GM18858 (cell line): Measurements from ENCODE around the gene CASKIN2.
"Not testable (repeated sequence)": the region's sequence is repeated elsewhere in the genome, so short reads cannot be mapped to it uniquely, and the experiment has no call there.

Experiments
- ATAC-seq: cut with Tn5 transposase; IDR thresholded peaks from one replicate; pipeline ENCODE4 v1.9.1; 2021; ENCODE audit not compliant: unreplicated experiment

CASKIN2 gene

GRCh38 chr17:75490953-75491649, 24.2 kb downstream of the CASKIN2 start:
- ATAC-seq, result no peak

DNA sequence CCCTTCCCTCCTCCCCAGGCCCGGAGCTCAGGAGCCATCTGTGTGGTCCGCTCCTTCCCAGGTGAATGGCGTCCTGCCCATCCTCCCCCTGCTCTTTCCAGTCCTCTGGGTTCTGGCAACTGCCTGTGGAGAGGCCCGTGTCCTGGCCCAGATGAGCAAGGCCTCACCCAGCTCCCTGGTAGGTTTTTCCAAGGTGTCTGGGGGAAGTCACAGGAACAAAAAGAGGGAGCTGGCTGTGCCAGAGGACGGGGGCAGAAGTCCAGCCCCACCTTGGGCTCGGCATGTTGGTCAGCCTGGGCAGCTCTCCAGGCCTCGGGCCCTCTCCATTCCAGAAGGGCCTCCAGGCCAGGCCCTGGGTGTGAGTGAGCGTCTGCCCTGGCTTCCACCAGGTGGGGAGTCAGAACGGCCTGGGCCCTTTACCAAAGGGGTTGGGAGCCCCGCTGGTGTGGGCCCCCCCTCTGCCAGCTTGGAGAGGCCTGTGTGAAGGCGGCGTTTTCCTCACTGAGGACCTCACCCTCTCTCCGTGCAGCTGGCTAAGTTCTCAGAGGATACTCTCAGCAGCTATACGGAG, 25.1 kb downstream of the CASKIN2 start:
- no peak for ATAC-seq

DNA sequence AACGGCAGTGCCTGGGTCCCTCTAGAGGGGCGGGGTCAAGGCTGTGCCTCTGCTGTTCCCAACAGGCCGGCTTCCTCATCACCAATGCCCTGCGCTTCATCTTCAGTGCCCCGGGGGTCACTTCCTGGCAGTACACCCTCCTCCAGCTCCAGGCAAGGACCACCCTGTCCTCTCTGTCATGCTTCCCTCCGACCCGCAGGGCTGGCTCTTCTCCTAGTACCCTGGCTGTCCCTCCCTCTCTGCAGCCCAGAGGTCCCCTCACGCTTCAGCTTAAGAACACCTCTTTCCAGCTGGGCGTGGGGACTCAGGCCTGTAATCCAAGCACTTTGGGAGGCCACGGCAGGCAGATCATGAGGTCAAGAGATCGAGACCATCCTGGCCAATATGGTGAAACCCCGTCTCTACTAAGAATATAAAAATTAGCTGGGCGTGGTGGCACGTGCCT, 25.8 kb downstream of the CASKIN2 start:
- ATAC-seq, result no peak

DNA sequence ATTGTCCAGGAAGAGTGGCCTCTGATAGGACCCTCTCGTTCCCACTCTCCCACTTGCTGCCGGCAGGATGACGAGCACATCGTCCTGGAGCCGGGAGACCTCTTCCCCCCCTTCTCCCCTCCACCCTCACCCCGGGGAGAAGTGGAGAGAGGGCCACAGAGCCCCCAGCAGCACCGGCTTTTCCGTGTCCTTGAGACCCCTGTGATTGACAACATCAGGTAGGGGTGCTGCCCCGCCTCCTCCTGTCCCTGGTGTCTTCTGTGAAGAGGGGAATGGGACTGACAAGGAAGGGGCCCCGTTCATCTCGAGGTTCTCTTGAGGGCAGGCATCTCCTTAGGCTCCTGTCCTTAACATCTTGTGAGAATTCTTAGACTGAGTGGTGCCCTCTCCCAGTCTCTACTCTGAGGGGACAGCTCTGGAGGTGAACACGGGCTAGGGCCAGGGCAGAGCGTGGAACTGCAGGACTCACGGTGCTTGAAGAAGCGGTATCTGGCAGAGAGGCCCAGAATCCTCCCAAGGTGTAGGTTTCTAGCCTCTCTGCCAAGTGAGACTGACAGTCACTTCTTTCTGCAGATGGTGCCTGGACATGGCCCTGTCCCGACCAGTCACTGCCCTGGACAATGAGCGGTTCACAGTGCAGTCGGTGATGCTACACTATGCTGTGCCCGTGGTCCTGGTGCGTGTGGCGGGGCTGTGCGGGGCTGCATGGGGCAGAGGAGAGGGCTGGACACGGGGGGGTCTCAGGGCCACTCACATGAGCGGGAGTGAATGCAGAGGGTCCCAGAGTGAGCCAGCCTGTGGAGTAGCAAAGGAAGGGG, 26.4 kb downstream of the CASKIN2 start:
- no peak for ATAC-seq

- no peak for ATAC-seq
Measured at GRCh38 chr17:75487351-75488070, 27.8 kb downstream of the CASKIN2 start.

- no peak for ATAC-seq
Measured at GRCh38 chr17:75486951-75487350, 28.4 kb downstream of the CASKIN2 start.

DNA sequence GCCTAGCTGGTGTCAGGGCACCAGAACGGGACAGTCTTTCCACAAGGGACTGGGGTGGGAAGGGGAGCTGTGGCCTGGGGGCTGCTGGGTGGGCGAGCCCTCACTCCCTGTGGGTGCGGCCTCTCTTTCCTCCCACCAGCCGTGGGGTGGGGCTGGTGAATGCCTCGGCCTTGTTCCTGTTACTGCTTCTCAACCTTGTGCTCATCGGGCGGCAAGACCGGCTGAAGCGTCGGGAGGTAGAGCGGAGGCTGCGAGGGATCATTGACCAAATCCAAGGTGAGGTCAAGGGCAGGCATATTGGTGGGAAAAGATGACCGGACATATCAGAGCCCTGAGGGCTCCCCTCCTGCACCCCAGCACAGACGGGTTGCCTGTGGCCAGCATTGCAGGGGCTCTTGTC, 29.2 kb downstream of the CASKIN2 start:
- ATAC-seq, result no peak

- ATAC-seq, result no peak
Measured at GRCh38 chr17:75485688-75486087, 29.6 kb downstream of the CASKIN2 start.

GRCh38 chr17:75482098-75482942, 33.0 kb downstream of the CASKIN2 start:
- no peak for ATAC-seq

DNA sequence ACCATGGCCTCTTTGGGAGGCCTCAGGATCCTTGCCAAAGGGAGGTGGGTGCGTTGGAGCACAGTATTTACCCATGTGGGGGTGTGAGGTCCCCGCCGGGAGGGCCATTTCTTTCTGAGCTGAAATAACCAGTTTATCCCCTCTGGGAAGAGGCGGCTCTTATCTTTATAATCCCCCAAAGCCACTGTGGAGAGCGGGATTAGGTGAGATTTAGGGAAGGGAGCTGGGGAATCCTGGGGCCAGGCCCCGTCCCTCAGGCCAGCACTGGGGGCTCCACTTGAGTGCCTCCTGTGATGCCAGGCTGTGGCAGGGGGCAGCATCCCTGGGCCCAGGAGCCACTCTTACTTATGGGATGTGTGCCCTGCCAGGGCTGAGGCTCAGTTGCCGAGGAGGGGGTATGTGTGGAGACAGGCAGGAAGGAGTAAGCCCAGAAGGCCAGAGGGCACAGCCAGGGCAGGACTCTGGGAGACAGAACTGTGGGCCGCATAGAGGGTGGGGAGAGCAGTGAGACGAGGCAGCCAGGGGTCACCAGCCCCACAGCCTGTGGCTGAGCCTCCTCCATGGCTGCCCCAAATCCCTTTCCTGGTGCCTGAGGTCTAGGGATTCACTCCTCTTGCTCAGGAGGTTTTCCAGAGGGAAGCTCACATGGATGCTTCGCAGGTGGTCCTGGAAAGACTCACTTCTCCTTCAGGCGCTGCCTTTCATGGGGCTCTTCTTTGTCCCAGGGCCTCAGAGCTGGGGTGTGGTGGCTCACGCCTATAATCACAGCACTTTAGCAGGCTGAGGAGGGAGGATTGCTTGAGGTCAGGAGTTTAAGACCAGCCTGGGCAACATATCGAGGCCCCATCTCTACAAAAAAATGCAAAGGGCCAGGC, 33.9 kb downstream of the CASKIN2 start:
- ATAC-seq, result no peak

DNA sequence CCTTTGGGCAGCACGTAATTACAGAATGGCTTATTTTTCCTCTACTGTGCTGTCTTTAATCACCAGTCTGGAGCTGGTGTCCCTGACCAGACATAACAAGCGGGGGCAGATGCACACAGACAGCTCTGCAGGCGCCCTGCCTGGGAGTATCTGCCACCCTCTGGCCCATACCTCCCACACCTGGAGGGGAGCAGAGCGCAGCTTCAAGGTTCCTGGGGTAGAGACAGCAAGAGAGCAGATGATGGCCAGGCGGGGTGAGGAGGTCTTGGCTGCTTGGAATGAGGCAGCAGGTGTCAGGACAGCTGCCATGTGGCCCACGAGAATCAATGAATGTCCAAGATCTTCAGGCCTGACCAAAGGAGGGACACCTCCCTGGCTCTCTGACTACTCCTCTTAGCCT, 35.1 kb downstream of the CASKIN2 start:
- ATAC-seq, result no peak

GRCh38 chr17:75478508-75478907, 36.8 kb downstream of the CASKIN2 start:
- no peak for ATAC-seq

DNA sequence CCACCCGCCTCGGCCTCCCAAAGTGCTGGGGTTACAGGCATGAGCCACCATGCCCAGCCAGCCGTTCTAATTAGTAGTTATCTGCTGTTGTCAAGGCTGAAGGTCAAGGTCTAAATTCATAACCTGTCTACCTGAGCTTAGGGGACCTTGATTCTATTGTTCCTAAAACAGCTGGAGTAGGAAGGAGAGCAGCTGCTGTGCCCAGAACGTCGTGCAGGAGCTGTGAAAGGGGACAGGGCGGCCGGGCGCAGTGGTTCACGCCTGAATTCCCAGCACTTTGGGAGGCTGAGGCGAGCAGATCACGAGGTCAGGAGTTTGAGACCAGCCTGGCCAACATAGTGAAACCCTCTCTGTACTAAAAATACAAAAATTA, 37.9 kb downstream of the CASKIN2 start:
- ATAC-seq, result not testable (repeated sequence)

DNA sequence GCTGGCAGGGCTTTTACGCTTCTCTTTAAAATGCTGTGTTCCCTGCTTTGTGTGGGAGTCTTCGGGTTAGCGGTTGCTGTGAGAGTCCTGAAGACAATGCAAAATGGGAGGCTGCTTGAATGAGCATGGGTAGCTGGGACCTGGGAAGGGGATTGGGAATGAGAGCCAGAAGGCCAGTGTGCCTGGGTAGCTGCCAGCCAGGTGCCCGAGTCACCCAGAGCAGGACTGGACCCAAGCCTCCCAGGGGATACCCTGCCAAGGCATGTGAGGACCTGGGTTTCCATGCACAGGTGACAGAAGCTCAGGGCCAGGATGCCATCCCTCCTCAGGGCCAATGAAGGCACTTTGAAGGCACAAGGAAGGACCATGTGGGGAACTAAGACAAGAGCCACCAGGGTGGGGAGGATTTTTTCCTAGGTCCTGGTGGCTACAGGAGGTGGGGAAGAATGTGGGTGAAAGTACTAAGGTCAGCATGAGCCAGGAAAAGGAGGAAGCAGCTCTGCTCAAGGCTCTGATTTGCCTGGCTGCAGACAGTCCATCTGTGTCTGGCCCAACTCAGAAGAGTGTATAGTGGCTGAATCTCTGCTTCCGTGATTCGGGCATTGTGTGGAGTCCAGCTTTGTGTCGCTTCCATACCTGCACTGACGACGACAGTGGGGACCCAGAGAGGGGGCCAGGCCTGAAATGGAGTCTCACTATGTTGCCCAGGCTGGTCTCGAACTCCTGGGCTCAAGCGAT, 38.4 kb downstream of the CASKIN2 start:
- ATAC-seq, result no peak

DNA sequence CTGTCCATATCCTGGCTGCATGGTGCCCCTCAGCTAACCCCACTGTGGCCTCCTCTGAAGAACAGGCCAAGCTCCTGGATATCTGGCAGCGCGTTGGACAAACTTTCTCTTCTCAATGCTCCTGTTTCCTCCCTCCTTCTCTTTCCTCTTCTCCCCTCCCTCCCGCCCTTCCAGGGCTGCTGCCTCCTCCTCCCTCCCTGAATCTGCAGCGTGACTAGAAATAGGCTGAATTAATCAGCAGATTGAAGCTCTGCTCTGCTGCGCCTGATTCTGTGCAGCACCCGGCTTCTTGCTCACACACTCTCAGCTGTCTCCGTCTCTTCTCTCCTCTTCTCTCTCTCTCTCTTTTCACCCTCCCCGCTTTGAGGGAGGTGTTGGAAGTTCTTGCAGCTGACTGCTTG, 39.1 kb downstream of the CASKIN2 start:
- no peak for ATAC-seq

GRCh38 chr17:75475851-75476250, 39.5 kb downstream of the CASKIN2 start:
- no peak for ATAC-seq

GRCh38 chr17:75475144-75475835, 40.0 kb downstream of the CASKIN2 start:
- no peak for ATAC-seq

- ATAC-seq, result no peak
Measured at GRCh38 chr17:75474736-75475135, 40.6 kb downstream of the CASKIN2 start.
